Measurements from ENCODE around the gene DSTN. TPM values are rescaled to one million over a fixed set of nuclear protein-coding genes. Genes with fewer than 3 reads are reported as not detected.

Gene DSTN
- total and polyA plus RNA-seq, 2 donors (not counting 1 experiment from before 2014, with no cell fraction given), result 6.6 to 13.4 TPM

DNA sequence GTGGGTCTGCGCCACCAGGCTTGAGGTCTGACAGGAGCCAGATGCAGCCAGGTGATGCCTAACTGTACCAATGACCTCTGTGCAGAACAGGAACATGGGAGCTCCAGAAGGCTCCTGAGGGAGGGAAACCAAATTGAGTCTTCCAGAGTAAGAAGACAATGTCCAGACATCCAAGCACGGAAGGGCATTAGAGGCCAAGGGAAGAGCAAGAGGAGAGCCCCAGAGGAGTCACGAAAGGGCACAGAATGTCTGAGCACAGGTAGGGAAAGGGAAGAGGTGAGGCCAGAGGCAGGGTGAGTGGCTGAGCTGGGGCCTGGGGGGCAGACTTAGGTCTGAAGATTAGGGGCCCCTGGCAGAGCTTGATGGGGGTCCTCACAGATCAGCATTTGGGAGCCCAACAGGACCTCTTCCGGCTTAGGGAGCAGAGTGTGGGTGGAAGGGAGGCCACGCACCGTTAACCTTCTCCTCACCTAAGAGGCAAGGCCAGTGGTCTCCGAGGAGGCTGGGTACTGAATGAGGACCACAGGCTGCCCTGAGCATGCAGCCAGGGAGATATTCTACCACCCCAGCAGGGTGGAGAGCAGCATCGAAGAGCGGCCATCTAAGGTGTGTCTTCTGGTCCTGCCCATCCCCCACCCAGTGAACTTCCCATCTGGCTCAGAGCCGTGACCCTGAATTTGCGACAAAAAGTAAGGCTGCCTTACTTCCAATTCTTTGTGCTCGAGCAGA is 70.4 kb downstream of the DSTN start:
- H3K27me3 ChIP-seq (replicated peaks in 1 of 4; ENCODE audit: control extremely low read depth in 1 of 4, control insufficient read depth in 3 of 4, insufficient read depth in 4 of 4, low read length in 3 of 4), result no peaks in the 10 kb centered on the region
- H4K20me1 ChIP-seq (ENCODE audit: control insufficient read depth, insufficient read depth, low read length, poor library complexity, severe bottlenecking), result no peaks in the 10 kb centered on the region
- Mint-ChIP-seq H3K27ac (no peak overlapping the region), H3K4me1 (peaks cover 22% of the 10 kb centered on the region), H3K9me3 (ENCODE audit: insufficient read depth) (no peaks in the 10 kb centered on the region), H3K4me3 (no peak overlapping the region), H3K27me3 (no peaks in the 10 kb centered on the region)
- 96% methylated on average over 10 of the region's 12 CpGs for WGBS (ENCODE audit: insufficient coverage)
- intact Hi-C loops (cut with micrococcal nuclease), result loop anchor here (10.0 kb wide), 1 partner anchor 136 kb away; no protein-coding TSS in a partner anchor
- H3K79me2 ChIP-seq (ENCODE audit: control insufficient read depth, insufficient read depth, low read length), result peaks cover 8% of the 10 kb centered on the region
- no peak for TF ChIP-seq CTCF (IDR thresholded peaks at IDR 0.05)
- no peak for TF ChIP-seq EZH2 (IDR thresholded peaks at IDR 0.05; ENCODE audit: borderline replicate concordance, insufficient read depth, low read depth, low read length, poor library complexity, severe bottlenecking)
- H3K4me2 ChIP-seq (replicated peaks; ENCODE audit: low read depth, low read length, poor library complexity, severe bottlenecking), result no peak overlapping the region
- H3K4me1 ChIP-seq (ENCODE audit: control insufficient read depth in 2 of 2, insufficient read depth in 2 of 2, low read length in 2 of 2), result peaks cover 10 to 26% of the 10 kb centered on the region in 2 donors
- no peak overlapping the region for H3K27ac ChIP-seq (ENCODE audit: low read length in 2 of 2)
- POLR2A ChIA-PET, result no interaction called here
- no peaks in the 10 kb centered on the region for H3K9me3 ChIP-seq (ENCODE audit: control extremely low read depth in 1 of 3, control insufficient read depth in 2 of 3, insufficient read depth in 1 of 3, low read length in 2 of 3)
- no peak overlapping the region for H3K4me3 ChIP-seq (ENCODE audit: control extremely low read depth in 1 of 5, extremely low read depth in 1 of 5, insufficient read depth in 1 of 5, low read depth in 2 of 5, low read length in 4 of 5)
- H3K9ac ChIP-seq (ENCODE audit: low read length), result no peak overlapping the region
- H2AFZ ChIP-seq (ENCODE audit: insufficient read depth, low read depth, low read length, poor library complexity, severe bottlenecking), result no peak overlapping the region
- ATAC-seq (ENCODE audit: low read depth) (no peak), DNase-seq (no peak)
- peaks cover 0 to 21% of the 10 kb centered on the region in 2 experiments for H3K36me3 ChIP-seq (replicated peaks in 1 of 2; ENCODE audit: control extremely low read depth in 1 of 2, control insufficient read depth in 1 of 2, extremely low read depth in 1 of 2, insufficient read depth in 2 of 2, low read length in 1 of 2)
- CTCF ChIA-PET, result no interaction called here

GRCh38 chr20:17640875-17641378 is 71.1 kb downstream of the DSTN start:
- no peak overlapping the region for H3K9ac ChIP-seq (ENCODE audit: low read length)
- WGBS (ENCODE audit: insufficient coverage), result 98% methylated on average over 14 of the region's 14 CpGs
- DNase-seq (no peak), ATAC-seq (ENCODE audit: low read depth) (no peak)
- H3K27ac ChIP-seq (ENCODE audit: low read length in 2 of 2), result no peak overlapping the region
- no peak overlapping the region for H3K4me2 ChIP-seq (replicated peaks; ENCODE audit: low read depth, low read length, poor library complexity, severe bottlenecking)
- intact Hi-C loops (cut with micrococcal nuclease), result loop anchor here (10.0 kb wide), 1 partner anchor 136 kb away; no protein-coding TSS in a partner anchor
- Mint-ChIP-seq H3K4me3 (no peak overlapping the region), H3K27ac (no peak overlapping the region), H3K9me3 (ENCODE audit: insufficient read depth) (no peaks in the 10 kb centered on the region), H3K27me3 (no peaks in the 10 kb centered on the region), H3K4me1 (peaks cover 16% of the 10 kb centered on the region)
- H3K9me3 ChIP-seq (ENCODE audit: control extremely low read depth in 1 of 3, control insufficient read depth in 2 of 3, insufficient read depth in 1 of 3, low read length in 2 of 3), result no peaks in the 10 kb centered on the region
- H3K27me3 ChIP-seq (replicated peaks in 1 of 4; ENCODE audit: control extremely low read depth in 1 of 4, control insufficient read depth in 3 of 4, insufficient read depth in 4 of 4, low read length in 3 of 4), result no peaks in the 10 kb centered on the region
- H4K20me1 ChIP-seq (ENCODE audit: control insufficient read depth, insufficient read depth, low read length, poor library complexity, severe bottlenecking), result no peaks in the 10 kb centered on the region
- H3K79me2 ChIP-seq (ENCODE audit: control insufficient read depth, insufficient read depth, low read length), result peaks cover 13% of the 10 kb centered on the region
- peaks cover 5 to 20% of the 10 kb centered on the region in 2 donors for H3K4me1 ChIP-seq (ENCODE audit: control insufficient read depth in 2 of 2, insufficient read depth in 2 of 2, low read length in 2 of 2)
- no peak overlapping the region for H3K4me3 ChIP-seq (ENCODE audit: control extremely low read depth in 1 of 5, extremely low read depth in 1 of 5, insufficient read depth in 1 of 5, low read depth in 2 of 5, low read length in 4 of 5)
- ChIA-PET POLR2A (no interaction called here), CTCF (no interaction called here)
- no peak for TF ChIP-seq EZH2 (IDR thresholded peaks at IDR 0.05; ENCODE audit: borderline replicate concordance, insufficient read depth, low read depth, low read length, poor library complexity, severe bottlenecking)
- TF ChIP-seq CTCF (IDR thresholded peaks at IDR 0.05), result no peak
- peaks cover 0 to 19% of the 10 kb centered on the region in 2 experiments for H3K36me3 ChIP-seq (replicated peaks in 1 of 2; ENCODE audit: control extremely low read depth in 1 of 2, control insufficient read depth in 1 of 2, extremely low read depth in 1 of 2, insufficient read depth in 2 of 2, low read length in 1 of 2)
- H2AFZ ChIP-seq (ENCODE audit: insufficient read depth, low read depth, low read length, poor library complexity, severe bottlenecking), result no peak overlapping the region

All from B cell (primary cell).